ENCODE data around the gene SLC26A11.

SLC26A11 gene

GRCh38 chr17:80217703-80218362, 2.4 kb upstream of the SLC26A11 start:
- no peak for DNase-seq (ENCODE audit: low read depth in 2 of 2)

- no peak for DNase-seq (ENCODE audit: low read depth in 2 of 2)
Measured at GRCh38 chr17:80218391-80218790, 1.8 kb upstream of the SLC26A11 start.

- DNase-seq (ENCODE audit: low read depth in 2 of 2) = peak; percentile 30 to 33
Measured at GRCh38 chr17:80219013-80219762, 1.0 kb upstream of the SLC26A11 start.

GRCh38 chr17:80219763-80220053, 519 bp upstream of the SLC26A11 start:
- no peak for DNase-seq (ENCODE audit: low read depth in 2 of 2)

- no peak for DNase-seq (ENCODE audit: low read depth in 2 of 2)
Measured at GRCh38 chr17:80220736-80221215, 549 bp downstream of the SLC26A11 start.

- no peak for DNase-seq (ENCODE audit: low read depth in 2 of 2)
Measured at GRCh38 chr17:80221351-80222105, 1.3 kb downstream of the SLC26A11 start.

- no peak for DNase-seq (ENCODE audit: low read depth in 2 of 2)
Measured at GRCh38 chr17:80222376-80223141, 2.3 kb downstream of the SLC26A11 start.

GRCh38 chr17:80223142-80223815, 3.1 kb downstream of the SLC26A11 start:
- DNase-seq (ENCODE audit: low read depth in 2 of 2) = no peak

GRCh38 chr17:80223838-80224497, 3.7 kb downstream of the SLC26A11 start:
- DNase-seq (ENCODE audit: low read depth in 2 of 2) = no peak

GRCh38 chr17:80224683-80225082, 4.5 kb downstream of the SLC26A11 start:
- DNase-seq (ENCODE audit: low read depth in 2 of 2) = no peak

GRCh38 chr17:80225230-80225629, 5.0 kb downstream of the SLC26A11 start:
- DNase-seq (ENCODE audit: low read depth in 2 of 2) = no peak

GRCh38 chr17:80227156-80227555, 6.9 kb downstream of the SLC26A11 start:
- no peak for DNase-seq (ENCODE audit: low read depth in 2 of 2)

GRCh38 chr17:80227666-80228065, 7.4 kb downstream of the SLC26A11 start:
- DNase-seq (ENCODE audit: low read depth in 2 of 2) = no peak

- no peak for DNase-seq (ENCODE audit: low read depth in 2 of 2)
Measured at GRCh38 chr17:80228477-80228876, 8.2 kb downstream of the SLC26A11 start.

GRCh38 chr17:80229011-80229410, 8.8 kb downstream of the SLC26A11 start:
- DNase-seq (ENCODE audit: low read depth in 2 of 2) = no peak

- no peak for DNase-seq (ENCODE audit: low read depth in 2 of 2)
Measured at GRCh38 chr17:80232438-80232837, 12.2 kb downstream of the SLC26A11 start.

GRCh38 chr17:80233202-80233601, 13.0 kb downstream of the SLC26A11 start:
- DNase-seq (ENCODE audit: low read depth in 2 of 2) = no peak

GRCh38 chr17:80236911-80237310, 16.7 kb downstream of the SLC26A11 start:
- DNase-seq (ENCODE audit: low read depth in 2 of 2) = no peak

GRCh38 chr17:80237386-80237785, 17.2 kb downstream of the SLC26A11 start:
- no peak for DNase-seq (ENCODE audit: low read depth in 2 of 2)

- DNase-seq (ENCODE audit: low read depth in 2 of 2) = no peak
Measured at GRCh38 chr17:80242505-80242904, 22.3 kb downstream of the SLC26A11 start.
